ENCODE data around the gene MFSD1. TPM values are rescaled to one million over a fixed set of nuclear protein-coding genes. Genes with fewer than 3 reads are reported as not detected.

Gene MFSD1
- total RNA-seq, 1 donor from 2014 or later = 34.6 TPM

- FAIRE-seq (no peak), DNase-seq (ENCODE audit: low spot score in 2 of 2) (no peak)
Measured at GRCh38 chr3:158808697-158809096, 6.8 kb downstream of the MFSD1 start.

- DNase-seq (ENCODE audit: low spot score in 2 of 2) = no peak
- FAIRE-seq = no peak
Measured at GRCh38 chr3:158809642-158810041, 7.8 kb downstream of the MFSD1 start.

GRCh38 chr3:158810823-158811724 lies 9.2 kb downstream of the MFSD1 start:
- FAIRE-seq (no peak), DNase-seq (ENCODE audit: low spot score in 2 of 2) (no peak)

GRCh38 chr3:158819282-158819681 lies 17.4 kb downstream of the MFSD1 start:
- FAIRE-seq (no peak), DNase-seq (ENCODE audit: low spot score in 2 of 2) (no peak)

- FAIRE-seq (no peak), DNase-seq (ENCODE audit: low spot score in 2 of 2) (no peak)
Measured at GRCh38 chr3:158820521-158820920, 18.7 kb downstream of the MFSD1 start.

GRCh38 chr3:158821847-158822246 lies 20.0 kb downstream of the MFSD1 start:
- no peak for FAIRE-seq
- no peak for DNase-seq (ENCODE audit: low spot score in 2 of 2)

- DNase-seq (ENCODE audit: low spot score in 2 of 2) (no peak), FAIRE-seq (no peak)
Measured at GRCh38 chr3:158823426-158823825, 21.6 kb downstream of the MFSD1 start.

- DNase-seq (ENCODE audit: low spot score in 2 of 2) (no peak), FAIRE-seq (no peak)
Measured at GRCh38 chr3:158827773-158828172, 25.9 kb downstream of the MFSD1 start.

- FAIRE-seq (no peak), DNase-seq (ENCODE audit: low spot score in 2 of 2) (no peak)
Measured at GRCh38 chr3:158830391-158830790, 28.5 kb downstream of the MFSD1 start.

- FAIRE-seq (no peak), DNase-seq (ENCODE audit: low spot score in 2 of 2) (no peak)
Measured at GRCh38 chr3:158831861-158832260, 30.0 kb downstream of the MFSD1 start.

- no peak for FAIRE-seq
- no peak for DNase-seq (ENCODE audit: low spot score in 2 of 2)
Measured at GRCh38 chr3:158835631-158836030, 33.8 kb downstream of the MFSD1 start.

- DNase-seq (ENCODE audit: low spot score in 2 of 2) (no peak), FAIRE-seq (no peak)
Measured at GRCh38 chr3:158836312-158836711, 34.5 kb downstream of the MFSD1 start.

GRCh38 chr3:158837240-158837639 lies 35.4 kb downstream of the MFSD1 start:
- DNase-seq (ENCODE audit: low spot score in 2 of 2) (no peak), FAIRE-seq (no peak)

- DNase-seq (ENCODE audit: low spot score in 2 of 2) (no peak), FAIRE-seq (no peak)
Measured at GRCh38 chr3:158839966-158840365, 38.1 kb downstream of the MFSD1 start.

GRCh38 chr3:158841387-158841786 lies 39.5 kb downstream of the MFSD1 start:
- DNase-seq (ENCODE audit: low spot score in 2 of 2) (no peak), FAIRE-seq (no peak)

- FAIRE-seq (no peak), DNase-seq (ENCODE audit: low spot score in 2 of 2) (no peak)
Measured at GRCh38 chr3:158842976-158843375, 41.1 kb downstream of the MFSD1 start.

- FAIRE-seq = no peak
Measured at GRCh38 chr3:158845765-158846350, 44.0 kb downstream of the MFSD1 start.

GRCh38 chr3:158846803-158847451 lies 45.1 kb downstream of the MFSD1 start:
- DNase-seq (ENCODE audit: low spot score in 2 of 2) (no peak), FAIRE-seq (no peak)

More at GRCh38 chr3:158845765-158846350, 44.0 kb downstream of the MFSD1 start:
- DNase-seq (ENCODE audit: low spot score in 2 of 2) = peak in 1 of 2 donors; percentile 17

- no peak for FAIRE-seq
- DNase-seq (ENCODE audit: low spot score in 2 of 2) = no peak
Measured at GRCh38 chr3:158847452-158847821, 45.6 kb downstream of the MFSD1 start.

GRCh38 chr3:158847885-158848284 lies 46.0 kb downstream of the MFSD1 start:
- DNase-seq (ENCODE audit: low spot score in 2 of 2) (no peak), FAIRE-seq (no peak)

GRCh38 chr3:158849757-158850156 lies 47.9 kb downstream of the MFSD1 start:
- DNase-seq (ENCODE audit: low spot score in 2 of 2) (no peak), FAIRE-seq (no peak)
